ENCODE data around the gene BBX.

BBX gene

GRCh38 chr3:107598926-107599771 is 76.4 kb downstream of the BBX start:
- FAIRE-seq (no peak), DNase-seq (ENCODE audit: low spot score) (no peak)

GRCh38 chr3:107599772-107600145 is 77.0 kb downstream of the BBX start:
- FAIRE-seq (no peak), DNase-seq (ENCODE audit: low spot score) (no peak)

GRCh38 chr3:107600780-107601179 is 78.0 kb downstream of the BBX start:
- no peak for DNase-seq (ENCODE audit: low spot score)
- no peak for FAIRE-seq

- FAIRE-seq (no peak), DNase-seq (ENCODE audit: low spot score) (no peak)
These were observed 81.5 kb downstream of the BBX start for GRCh38 chr3:107604057-107604822.

- FAIRE-seq (no peak), DNase-seq (ENCODE audit: low spot score) (no peak)
These were observed 89.2 kb downstream of the BBX start for GRCh38 chr3:107611775-107612469.

- FAIRE-seq = no peak
- no peak for DNase-seq (ENCODE audit: low spot score)
These were observed 89.9 kb downstream of the BBX start for GRCh38 chr3:107612664-107613084.

- FAIRE-seq (no peak), DNase-seq (ENCODE audit: low spot score) (no peak)
These were observed 96.8 kb downstream of the BBX start for GRCh38 chr3:107619549-107619948.

- FAIRE-seq (peak; percentile 46), DNase-seq (ENCODE audit: low spot score) (no peak)
These were observed 97.8 kb downstream of the BBX start for GRCh38 chr3:107620534-107620933.

GRCh38 chr3:107621465-107621864 is 98.7 kb downstream of the BBX start:
- FAIRE-seq = no peak
- DNase-seq (ENCODE audit: low spot score) = no peak

GRCh38 chr3:107627962-107628542 is 105.3 kb downstream of the BBX start:
- DNase-seq (ENCODE audit: low spot score) = no peak
- no peak for FAIRE-seq

- no peak for DNase-seq (ENCODE audit: low spot score)
- FAIRE-seq = no peak
These were observed 106.8 kb downstream of the BBX start for GRCh38 chr3:107629566-107629965.

GRCh38 chr3:107630779-107631178 is 108.0 kb downstream of the BBX start:
- DNase-seq (ENCODE audit: low spot score) = no peak
- FAIRE-seq = no peak

GRCh38 chr3:107632576-107632975 is 109.8 kb downstream of the BBX start:
- FAIRE-seq (no peak), DNase-seq (ENCODE audit: low spot score) (no peak)

- no peak for FAIRE-seq
- DNase-seq (ENCODE audit: low spot score) = no peak
These were observed 110.8 kb downstream of the BBX start for GRCh38 chr3:107633327-107634098.

GRCh38 chr3:107634099-107634489 is 111.3 kb downstream of the BBX start:
- FAIRE-seq (no peak), DNase-seq (ENCODE audit: low spot score) (no peak)

- DNase-seq (ENCODE audit: low spot score) = no peak
- peak; percentile 55 for FAIRE-seq
These were observed 114.8 kb downstream of the BBX start for GRCh38 chr3:107637416-107638183.

- DNase-seq (ENCODE audit: low spot score) = no peak
- FAIRE-seq = peak; percentile 23
These were observed 119.0 kb downstream of the BBX start for GRCh38 chr3:107641572-107642307.

- DNase-seq (ENCODE audit: low spot score) (peak; percentile 12), FAIRE-seq (peak; percentile 17)
These were observed 120.5 kb downstream of the BBX start for GRCh38 chr3:107643038-107643883.

All from urothelium cell line (cell line).